Astrocyte of the cerebellum (primary cell): ENCODE measurements around the gene ARHGEF17.

Source experiments
- DNase-seq: peaks from one replicate; pipeline ENCODE4 v3.0.0-alpha.2; 2011; ENCODE audit warnings: low read depth
- H3K4me3 ChIP-seq: 2 replicates; pipeline ENCODE4 v1.5.1; 2011; ENCODE audit warnings: mild to moderate bottlenecking, low read depth, low read length, moderate library complexity
- in situ Hi-C: cut with HindIII; loops from 2 replicates; pipeline ENCODE4 v1.10.0; 2017; ENCODE audit warnings: low sequenced_read_pairs
- TF ChIP-seq, protein P1 (sequence below): IDR thresholded peaks from 2 replicates; pipeline ENCODE4 v1.5.1; 2012; ENCODE audit warnings: low read length, low read depth, moderate library complexity, mild to moderate bottlenecking; ENCODE audit errors: missing control alignments

Gene ARHGEF17

DNA sequence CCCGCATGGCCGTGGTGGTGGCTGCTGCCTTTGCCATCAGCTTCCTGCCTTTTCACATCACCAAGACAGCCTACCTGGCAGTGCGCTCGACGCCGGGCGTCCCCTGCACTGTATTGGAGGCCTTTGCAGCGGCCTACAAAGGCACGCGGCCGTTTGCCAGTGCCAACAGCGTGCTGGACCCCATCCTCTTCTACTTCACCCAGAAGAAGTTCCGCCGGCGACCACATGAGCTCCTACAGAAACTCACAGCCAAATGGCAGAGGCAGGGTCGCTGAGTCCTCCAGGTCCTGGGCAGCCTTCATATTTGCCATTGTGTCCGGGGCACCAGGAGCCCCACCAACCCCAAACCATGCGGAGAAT is 10.9 kb upstream of the ARHGEF17 start:
- TF ChIP-seq, protein P1, sequence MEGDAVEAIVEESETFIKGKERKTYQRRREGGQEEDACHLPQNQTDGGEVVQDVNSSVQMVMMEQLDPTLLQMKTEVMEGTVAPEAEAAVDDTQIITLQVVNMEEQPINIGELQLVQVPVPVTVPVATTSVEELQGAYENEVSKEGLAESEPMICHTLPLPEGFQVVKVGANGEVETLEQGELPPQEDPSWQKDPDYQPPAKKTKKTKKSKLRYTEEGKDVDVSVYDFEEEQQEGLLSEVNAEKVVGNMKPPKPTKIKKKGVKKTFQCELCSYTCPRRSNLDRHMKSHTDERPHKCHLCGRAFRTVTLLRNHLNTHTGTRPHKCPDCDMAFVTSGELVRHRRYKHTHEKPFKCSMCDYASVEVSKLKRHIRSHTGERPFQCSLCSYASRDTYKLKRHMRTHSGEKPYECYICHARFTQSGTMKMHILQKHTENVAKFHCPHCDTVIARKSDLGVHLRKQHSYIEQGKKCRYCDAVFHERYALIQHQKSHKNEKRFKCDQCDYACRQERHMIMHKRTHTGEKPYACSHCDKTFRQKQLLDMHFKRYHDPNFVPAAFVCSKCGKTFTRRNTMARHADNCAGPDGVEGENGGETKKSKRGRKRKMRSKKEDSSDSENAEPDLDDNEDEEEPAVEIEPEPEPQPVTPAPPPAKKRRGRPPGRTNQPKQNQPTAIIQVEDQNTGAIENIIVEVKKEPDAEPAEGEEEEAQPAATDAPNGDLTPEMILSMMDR, result no peak
- in situ Hi-C loops, result no loop called here
- no peak for DNase-seq
- H3K4me3 ChIP-seq, result no peak overlapping the region

DNA sequence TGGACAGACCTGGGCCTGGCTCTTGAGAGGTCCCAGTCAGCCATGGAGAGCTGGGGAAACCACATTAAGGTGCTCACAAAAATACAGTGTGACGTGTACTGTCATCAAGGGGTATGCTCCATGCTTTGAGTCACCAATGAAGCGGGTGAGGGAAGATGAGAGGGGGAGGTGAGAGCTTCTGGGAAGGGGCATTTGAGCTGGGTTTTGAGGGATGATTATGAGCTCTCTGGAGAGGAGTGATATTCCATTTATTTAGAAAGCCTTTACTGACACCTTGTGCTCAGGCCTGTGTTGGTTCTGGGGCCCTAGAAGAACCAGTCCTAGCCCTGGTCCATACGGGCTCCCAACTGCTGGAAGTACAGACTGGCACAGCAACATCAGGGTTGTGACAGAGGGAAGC is 10.4 kb upstream of the ARHGEF17 start:
- in situ Hi-C loops, result no loop called here
- TF ChIP-seq, protein P1, result no peak
- no peak for DNase-seq
- H3K4me3 ChIP-seq, result no peak overlapping the region

DNA sequence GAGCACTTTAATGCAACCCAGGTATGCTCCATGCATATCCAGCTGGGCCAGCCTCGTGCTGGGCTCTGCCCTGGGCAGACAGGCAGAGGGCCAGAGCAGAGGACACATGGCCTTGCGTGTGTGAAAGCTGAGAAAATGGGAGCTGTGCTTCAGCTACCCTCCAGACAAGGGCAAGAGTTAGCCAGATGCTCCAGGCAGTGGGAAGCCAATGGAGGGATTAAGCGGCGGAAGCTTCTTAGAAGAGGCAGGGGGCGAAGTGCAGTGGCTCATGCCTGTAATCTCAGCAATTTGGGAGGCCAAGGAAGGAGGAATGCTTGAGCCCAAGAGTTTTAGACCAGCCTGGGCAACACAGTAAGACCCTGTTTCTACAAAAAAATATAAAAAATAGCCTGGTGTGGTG is 9.8 kb upstream of the ARHGEF17 start:
- H3K4me3 ChIP-seq, result no peak overlapping the region
- DNase-seq, result no peak
- in situ Hi-C loops, result no loop called here
- TF ChIP-seq, protein P1, result no peak

DNA sequence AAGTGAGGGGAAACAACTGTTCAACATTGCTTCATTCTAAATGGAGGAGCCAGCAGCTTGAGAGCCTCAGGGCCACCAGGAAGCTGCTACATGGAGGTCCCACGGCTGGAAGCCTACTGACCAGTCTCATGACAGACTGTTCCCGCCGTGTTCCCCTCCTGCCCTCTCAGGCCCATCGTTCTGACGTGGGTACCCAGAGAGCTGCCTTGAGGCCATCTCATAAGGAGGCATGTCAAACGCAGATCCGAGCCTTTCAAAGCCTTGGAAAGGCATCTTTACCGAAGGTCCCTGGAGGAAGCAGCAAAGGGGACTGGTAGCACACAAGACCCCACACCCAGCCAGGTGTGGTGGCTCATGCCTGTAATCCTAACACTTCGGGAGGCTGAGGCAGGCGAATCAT is 8.3 kb upstream of the ARHGEF17 start:
- H3K4me3 ChIP-seq, result no peak overlapping the region
- TF ChIP-seq, protein P1, result no peak
- no peak for DNase-seq
- in situ Hi-C loops, result no loop called here

DNA sequence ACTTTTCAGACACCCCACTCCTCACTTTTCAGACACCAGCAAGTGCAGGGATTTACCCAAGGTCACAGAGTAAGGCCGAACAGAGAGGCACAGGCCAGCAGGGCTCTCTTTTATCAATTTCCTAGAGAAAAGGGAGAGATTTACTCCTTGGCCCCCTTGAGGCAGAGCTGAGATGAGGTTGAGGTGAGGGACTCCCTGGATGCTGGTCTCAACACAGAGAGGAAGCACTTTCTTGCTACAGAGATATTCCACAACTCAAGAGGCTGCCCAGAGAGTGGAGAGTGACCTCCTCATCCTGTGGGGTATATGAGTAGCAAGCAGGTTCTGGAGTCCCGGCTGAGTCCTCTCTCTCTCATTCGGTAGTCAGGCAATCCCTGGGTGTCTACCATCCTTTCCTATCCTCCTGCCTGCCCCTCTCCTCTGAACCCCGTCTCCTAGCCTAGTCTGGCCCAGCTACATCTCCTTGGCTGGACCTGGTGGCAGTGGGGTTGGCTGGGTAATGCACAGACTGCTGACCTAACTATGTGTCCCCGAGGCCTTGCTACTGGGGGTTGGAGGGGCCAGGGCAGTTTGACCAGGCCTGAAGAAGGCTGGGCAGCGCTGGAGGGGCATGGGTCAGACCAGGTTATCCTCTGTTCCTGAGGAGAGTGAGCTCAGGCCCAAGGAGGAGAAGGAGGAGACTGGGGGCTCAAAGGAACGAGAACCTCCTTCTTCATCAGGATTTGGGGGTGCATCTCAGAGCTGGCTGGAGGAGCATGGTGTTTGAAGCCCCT is 1.8 kb upstream of the ARHGEF17 start:
- TF ChIP-seq, protein P1, result no peak
- no peak for DNase-seq
- H3K4me3 ChIP-seq, result no peak overlapping the region
- in situ Hi-C loops, result no loop called here

DNA sequence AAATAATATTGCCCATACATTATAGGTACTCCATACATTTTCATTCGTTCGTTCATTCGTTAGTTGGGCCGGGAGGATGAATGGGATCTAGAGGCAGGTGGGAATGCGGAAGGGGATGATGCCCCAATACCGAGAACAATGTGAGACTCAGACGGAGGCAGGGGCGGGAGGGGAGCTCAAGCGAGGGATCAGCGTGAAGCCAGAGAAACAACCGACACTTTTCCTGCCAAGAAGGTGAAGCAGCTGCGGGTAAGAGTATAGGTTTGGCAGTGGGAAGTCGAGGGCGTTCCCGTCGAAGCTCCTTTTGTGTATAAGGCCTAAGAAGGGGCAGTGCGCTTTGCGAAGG is 1.1 kb upstream of the ARHGEF17 start:
- TF ChIP-seq, protein P1, result no peak
- no peak for DNase-seq
- in situ Hi-C loops, result no loop called here
- peak overlapping the region; percentile 32 for H3K4me3 ChIP-seq
